HUES48 (cell line): ENCODE measurements around the gene MAST3.
"Not testable (repeated sequence)": the region's sequence is repeated elsewhere in the genome, so short reads cannot be mapped to it uniquely, and the experiment has no call there.

Experiments used
- H3K27ac ChIP-seq: one replicate; pipeline ENCODE4 v1.7.0; 2013; ENCODE audit warnings: low read depth, low read length, inconsistent platforms
- H3K27me3 ChIP-seq: 2 replicates; pipeline ENCODE4 v1.6.1; 2013; ENCODE audit warnings: mild to moderate bottlenecking, low read length; ENCODE audit not compliant: control insufficient read depth, insufficient read depth
- H3K36me3 ChIP-seq: 2 replicates; pipeline ENCODE4 v1.6.1; 2013; ENCODE audit warnings: low read length; ENCODE audit not compliant: control insufficient read depth, insufficient read depth
- H3K4me1 ChIP-seq: 2 replicates; pipeline ENCODE4 v1.6.1; 2013; ENCODE audit warnings: mild to moderate bottlenecking, low read length; ENCODE audit not compliant: control insufficient read depth, insufficient read depth
- H3K4me3 ChIP-seq: 2 replicates; pipeline ENCODE4 v1.5.1; 2013; ENCODE audit warnings: mild to moderate bottlenecking, low read depth, low read length
- H3K9ac ChIP-seq: 2 replicates; pipeline ENCODE4 v1.6.1; 2013; ENCODE audit warnings: mild to moderate bottlenecking, low read depth, low read length, moderate library complexity
- H3K9me3 ChIP-seq: 2 replicates; pipeline ENCODE4 v1.6.1; 2013; ENCODE audit warnings: low read length; ENCODE audit not compliant: control insufficient read depth, insufficient read depth

The MAST3 gene

DNA sequence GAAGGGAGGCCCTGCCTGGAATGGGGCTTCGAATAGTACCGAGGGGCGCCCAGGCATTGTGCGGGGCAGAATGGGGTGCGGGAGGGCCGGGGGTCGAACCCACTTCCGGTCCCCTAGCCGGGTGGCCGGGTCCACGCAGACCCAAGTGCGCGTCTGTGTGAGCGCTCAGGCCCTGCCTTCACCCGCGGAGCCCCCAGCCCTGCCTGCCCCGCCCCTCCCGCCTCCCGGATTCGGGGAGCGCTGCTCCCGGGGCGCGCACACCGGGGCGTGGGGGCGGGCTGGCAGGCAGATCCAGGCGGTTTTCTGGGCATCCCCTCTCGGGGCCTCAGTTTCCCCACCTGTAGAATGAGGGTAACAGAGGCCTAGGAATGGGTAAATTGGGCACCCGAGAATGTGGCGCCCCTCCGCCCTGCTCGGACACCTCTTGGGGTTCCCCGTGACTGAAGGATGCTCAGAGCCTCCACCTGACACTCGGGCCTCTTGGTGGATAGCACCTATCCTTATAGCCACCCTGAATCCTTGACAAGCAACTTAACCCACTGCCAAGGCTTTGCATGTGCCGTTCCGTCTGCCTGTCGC is 56.1 kb downstream of the MAST3 start:
- Histone ChIP-seq H3K27me3 (no peaks in the 10 kb centered on the region), H3K36me3 (peaks cover 13% of the 10 kb centered on the region), H3K9ac (peak overlapping the region; percentile 82), H3K4me3 (peak overlapping the region; percentile 85), H3K4me1 (peaks cover 10% of the 10 kb centered on the region; the same call in 1 of the 2 replicates), H3K27ac (peak overlapping the region; percentile 44), H3K9me3 (no peaks in the 10 kb centered on the region)

DNA sequence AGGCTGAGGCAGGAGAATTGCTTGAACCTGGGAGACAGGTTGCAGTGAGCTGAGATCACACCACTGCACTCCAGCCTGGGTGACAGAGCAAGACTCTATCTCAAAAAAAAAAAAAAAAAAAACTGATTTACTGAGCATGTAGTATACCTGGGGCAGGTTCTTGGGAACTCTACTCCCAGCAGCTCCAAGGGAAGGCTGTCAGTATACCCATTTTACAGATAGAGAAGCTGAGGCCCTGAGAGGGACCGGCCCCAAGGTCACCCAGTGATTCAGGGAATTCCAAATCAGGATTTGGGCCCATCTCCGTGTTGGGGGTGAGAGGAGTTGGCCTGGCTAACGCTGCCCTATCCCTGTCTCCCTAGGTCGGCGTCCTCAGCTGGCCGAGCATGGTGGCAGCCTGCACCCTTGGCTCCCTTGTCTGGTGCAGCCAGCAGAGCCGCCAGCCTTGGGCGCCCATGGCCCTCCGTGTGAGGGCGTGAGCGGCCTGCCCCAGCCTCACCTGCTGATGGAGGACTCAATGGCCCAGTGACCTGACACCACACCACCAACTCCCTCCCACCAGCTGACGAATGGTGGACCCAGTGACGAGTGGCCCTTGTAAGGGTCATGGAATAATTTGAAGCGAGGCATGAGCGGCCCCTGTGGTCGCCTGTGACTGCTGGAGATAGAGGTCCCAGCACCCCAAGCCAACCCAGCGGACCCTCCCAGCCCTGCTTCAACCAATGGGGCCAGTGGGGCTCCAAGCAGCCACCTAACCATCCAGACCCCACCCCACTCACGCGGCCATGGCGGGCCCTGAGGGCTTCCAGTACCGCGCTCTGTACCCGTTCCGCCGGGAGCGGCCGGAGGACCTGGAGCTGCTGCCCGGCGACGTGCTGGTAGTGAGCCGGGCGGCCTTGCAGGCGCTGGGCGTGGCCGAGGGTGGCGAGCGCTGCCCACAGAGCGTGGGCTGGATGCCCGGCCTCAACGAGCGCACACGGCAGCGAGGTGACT is 57.8 kb downstream of the MAST3 start:
- H3K27ac ChIP-seq = no peak overlapping the region
- no peak overlapping the region for H3K9ac ChIP-seq
- H3K27me3 ChIP-seq = no peaks in the 10 kb centered on the region
- H3K4me1 ChIP-seq = peaks cover 10% of the 10 kb centered on the region; the same call in 1 of the 2 replicates
- no peaks in the 10 kb centered on the region for H3K9me3 ChIP-seq
- no peak overlapping the region for H3K4me3 ChIP-seq
- H3K36me3 ChIP-seq = peaks cover 15% of the 10 kb centered on the region

DNA sequence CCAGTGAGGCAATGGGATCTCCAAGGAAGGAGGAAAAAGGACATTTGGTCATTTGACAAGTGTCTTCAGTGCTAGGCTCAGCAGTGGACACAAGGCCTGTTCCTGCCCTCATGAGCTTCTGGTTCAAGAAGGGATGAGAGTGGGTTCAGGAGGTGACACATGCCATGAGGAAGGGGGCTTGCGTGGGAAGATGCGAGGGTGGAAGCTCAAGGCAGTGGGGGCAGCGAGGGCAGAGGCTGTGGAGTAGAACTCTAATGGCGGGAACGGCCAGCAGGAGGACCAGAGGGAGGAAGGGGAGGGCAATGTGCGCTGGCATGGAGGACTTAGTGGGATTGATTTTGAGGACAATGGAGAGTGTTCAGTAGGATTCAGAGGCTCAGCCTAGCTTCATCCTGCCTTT is 58.7 kb downstream of the MAST3 start:
- H3K4me1 ChIP-seq = peaks cover 10% of the 10 kb centered on the region; the same call in 1 of the 2 replicates
- no peak overlapping the region for H3K4me3 ChIP-seq
- H3K36me3 ChIP-seq = peaks cover 18% of the 10 kb centered on the region
- no peak overlapping the region for H3K9ac ChIP-seq
- no peak overlapping the region for H3K27ac ChIP-seq
- H3K9me3 ChIP-seq = no peaks in the 10 kb centered on the region
- H3K27me3 ChIP-seq = no peaks in the 10 kb centered on the region

DNA sequence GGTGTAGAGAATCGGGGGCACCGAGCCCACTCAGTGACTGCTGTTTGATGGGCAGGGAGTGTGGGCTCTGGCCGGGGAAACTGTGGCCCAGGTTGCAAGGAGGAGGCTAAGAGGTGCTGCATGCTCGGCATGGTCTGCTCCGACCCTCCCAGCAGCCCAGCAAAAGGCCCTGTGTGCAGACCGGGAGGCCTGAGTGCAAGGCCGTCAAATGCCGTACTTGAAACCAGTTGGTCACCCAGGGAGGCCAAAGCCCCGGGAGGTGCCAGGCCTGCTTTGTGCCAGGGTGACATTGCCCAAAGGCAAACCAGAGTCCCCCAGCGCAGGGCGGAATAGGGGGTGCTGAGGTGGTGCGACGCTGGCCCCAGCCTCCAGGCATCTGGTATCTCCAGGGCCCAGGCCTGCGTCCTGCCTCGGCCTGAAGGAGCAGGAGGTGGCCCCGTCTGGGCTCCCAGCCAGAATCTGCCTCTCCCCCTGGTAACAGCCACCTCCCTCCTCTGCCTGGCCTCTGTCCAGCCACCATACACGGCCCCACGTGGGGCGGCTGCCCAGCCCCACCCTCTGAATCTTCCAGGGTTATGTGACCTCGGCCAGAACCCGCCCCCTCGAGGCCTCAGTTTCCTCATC is 59.4 kb downstream of the MAST3 start:
- Histone ChIP-seq H3K9ac (no peak overlapping the region), H3K4me3 (no peak overlapping the region), H3K27ac (peak overlapping the region; percentile 36), H3K9me3 (no peaks in the 10 kb centered on the region), H3K27me3 (no peaks in the 10 kb centered on the region), H3K36me3 (peaks cover 22% of the 10 kb centered on the region), H3K4me1 (peaks cover 13% of the 10 kb centered on the region)

DNA sequence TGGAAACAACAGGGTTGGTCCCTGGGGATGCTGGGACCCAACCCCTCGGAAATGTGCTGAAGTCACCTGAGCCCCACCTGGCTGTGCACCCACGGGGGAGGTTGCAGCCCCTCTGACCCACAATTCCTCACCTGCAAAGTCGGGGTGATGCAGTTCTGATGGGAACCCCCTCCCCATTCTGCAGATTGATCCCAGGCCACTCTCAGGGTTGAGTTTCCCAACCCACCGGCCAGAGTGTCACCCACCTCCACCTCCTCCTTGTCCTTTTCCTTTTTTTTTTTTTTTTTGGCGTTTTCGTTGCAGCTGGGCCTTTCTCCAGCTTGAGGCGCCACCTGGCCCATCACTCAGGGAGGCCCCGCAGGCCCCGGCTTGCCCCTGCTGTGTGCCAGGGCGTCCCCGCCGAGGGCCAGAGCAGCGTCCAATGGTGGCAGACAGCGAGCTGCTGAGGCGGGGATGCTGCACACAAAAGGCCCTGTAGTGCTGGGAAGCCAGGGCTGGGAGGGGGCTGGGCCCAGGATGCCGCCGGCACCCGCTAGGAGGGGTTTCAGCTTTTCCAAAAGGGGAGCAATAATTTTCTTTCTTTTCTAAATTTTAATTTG is 60.0 kb downstream of the MAST3 start:
- Histone ChIP-seq H3K9ac (no peak overlapping the region), H3K4me1 (peaks cover 13% of the 10 kb centered on the region), H3K27me3 (no peaks in the 10 kb centered on the region), H3K9me3 (no peaks in the 10 kb centered on the region), H3K4me3 (no peak overlapping the region), H3K36me3 (peaks cover 27% of the 10 kb centered on the region), H3K27ac (peak overlapping the region; percentile 36)

DNA sequence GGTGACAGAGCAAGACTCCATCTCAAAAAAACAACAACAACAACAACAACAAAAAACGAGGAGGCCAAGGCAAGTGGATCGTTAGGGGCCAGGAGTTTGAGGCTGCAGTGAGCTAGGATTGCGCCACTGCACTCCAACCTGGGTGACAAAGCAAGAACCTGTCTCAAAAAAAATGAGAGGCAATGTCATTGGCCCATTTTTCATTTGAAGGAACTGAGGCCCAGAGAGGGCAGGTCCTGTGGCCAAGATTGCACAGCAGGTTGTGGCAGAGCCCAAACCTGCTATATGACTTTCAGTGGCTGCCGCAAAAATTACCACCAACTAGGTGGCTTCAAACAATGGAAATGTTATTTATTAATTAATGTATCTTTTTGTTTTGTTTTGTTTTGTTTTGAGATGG is 60.9 kb downstream of the MAST3 start:
- no peaks in the 10 kb centered on the region for H3K27me3 ChIP-seq
- no peaks in the 10 kb centered on the region for H3K9me3 ChIP-seq
- H3K27ac ChIP-seq = no peak overlapping the region
- H3K36me3 ChIP-seq = peaks cover 36% of the 10 kb centered on the region
- peaks cover 13% of the 10 kb centered on the region for H3K4me1 ChIP-seq
- H3K4me3 ChIP-seq = no peak overlapping the region
- no peak overlapping the region for H3K9ac ChIP-seq

DNA sequence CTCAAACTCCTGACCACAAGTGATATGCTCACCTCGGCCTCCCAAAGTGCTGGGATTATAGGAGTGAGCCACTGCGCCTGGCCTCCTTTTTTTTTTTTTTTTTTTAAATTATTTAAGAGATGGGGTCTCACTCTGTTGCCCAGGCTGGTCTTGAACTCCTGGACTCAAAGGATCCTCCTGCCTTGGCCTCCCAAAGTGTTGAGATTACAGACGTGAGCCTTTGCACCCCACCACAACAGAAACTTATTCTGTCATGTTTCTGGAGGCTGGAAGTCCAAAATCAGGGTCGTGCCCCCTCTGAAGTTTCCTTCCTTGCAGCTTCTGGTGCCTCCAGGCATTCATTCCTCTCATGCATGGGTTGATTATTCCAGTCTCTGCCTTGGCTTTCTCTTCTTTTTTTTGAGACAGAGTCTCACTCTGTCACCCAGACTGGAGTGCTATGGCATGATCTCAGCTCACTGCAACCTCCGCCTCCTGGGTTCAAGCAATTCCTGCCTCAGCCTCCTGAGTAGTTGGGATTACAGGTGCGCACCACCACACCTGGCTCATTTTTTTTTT is 61.6 kb downstream of the MAST3 start:
- not testable (repeated sequence) for H3K9ac ChIP-seq, H3K27ac ChIP-seq, H3K4me3 ChIP-seq, H3K9me3 ChIP-seq, H3K27me3 ChIP-seq
- Histone ChIP-seq H3K4me1 (peaks cover 13% of the 10 kb centered on the region), H3K36me3 (peaks cover 40% of the 10 kb centered on the region)

DNA sequence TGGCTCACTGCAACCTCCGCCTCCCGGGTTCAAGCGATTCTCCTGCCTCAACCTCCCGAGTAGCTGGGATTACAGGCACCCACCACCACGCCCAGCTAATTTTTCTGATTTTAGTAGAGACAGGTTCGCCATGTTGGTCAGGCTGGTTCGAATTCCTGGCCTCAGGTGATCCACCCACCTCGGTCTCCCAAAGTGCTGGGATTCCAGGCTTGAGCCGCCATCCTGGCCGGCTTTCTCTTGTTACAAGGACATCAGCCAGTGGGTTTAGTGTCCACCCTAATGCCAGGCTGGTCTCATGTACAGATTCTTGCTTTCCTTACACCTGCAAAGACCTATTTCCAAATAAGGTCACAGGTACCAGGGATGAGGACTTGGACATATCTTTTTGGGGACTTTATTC is 62.2 kb downstream of the MAST3 start:
- no peak overlapping the region for H3K27ac ChIP-seq

DNA sequence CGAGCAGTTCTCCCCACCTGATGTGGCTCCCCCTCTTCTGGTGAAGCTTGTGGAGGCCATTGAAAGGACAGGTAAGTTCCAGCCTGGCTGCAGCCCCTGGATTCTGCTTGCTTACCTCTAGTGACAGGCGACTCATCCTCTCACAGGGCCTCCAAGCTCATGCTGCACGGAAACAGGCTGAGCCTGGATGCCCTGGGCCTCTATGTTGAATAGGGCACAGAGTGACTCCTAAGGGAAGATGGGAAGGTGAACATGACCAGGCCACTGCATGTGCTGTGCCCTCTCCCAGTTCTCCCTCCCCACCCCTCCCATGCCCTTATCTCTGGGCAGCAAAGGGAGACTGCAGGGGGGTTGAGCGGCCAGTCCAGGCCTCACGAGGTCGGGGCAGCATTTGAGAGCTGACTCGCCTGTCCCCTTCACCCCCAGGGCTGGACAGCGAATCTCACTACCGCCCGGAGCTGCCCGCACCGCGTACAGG is 63.0 kb downstream of the MAST3 start:
- peaks cover 9% of the 10 kb centered on the region for H3K4me1 ChIP-seq
- no peaks in the 10 kb centered on the region for H3K27me3 ChIP-seq
- H3K27ac ChIP-seq = no peak overlapping the region
- no peaks in the 10 kb centered on the region for H3K9me3 ChIP-seq
- peaks cover 42% of the 10 kb centered on the region for H3K36me3 ChIP-seq
- H3K9ac ChIP-seq = no peak overlapping the region
- H3K4me3 ChIP-seq = no peak overlapping the region

More for the DNA sequence above, 62.2 kb downstream of the MAST3 start:
- H3K36me3 ChIP-seq = peaks cover 41% of the 10 kb centered on the region
- H3K9ac ChIP-seq = no peak overlapping the region
- H3K4me3 ChIP-seq = no peak overlapping the region
- no peaks in the 10 kb centered on the region for H3K9me3 ChIP-seq
- peaks cover 9% of the 10 kb centered on the region for H3K4me1 ChIP-seq
- no peaks in the 10 kb centered on the region for H3K27me3 ChIP-seq

DNA sequence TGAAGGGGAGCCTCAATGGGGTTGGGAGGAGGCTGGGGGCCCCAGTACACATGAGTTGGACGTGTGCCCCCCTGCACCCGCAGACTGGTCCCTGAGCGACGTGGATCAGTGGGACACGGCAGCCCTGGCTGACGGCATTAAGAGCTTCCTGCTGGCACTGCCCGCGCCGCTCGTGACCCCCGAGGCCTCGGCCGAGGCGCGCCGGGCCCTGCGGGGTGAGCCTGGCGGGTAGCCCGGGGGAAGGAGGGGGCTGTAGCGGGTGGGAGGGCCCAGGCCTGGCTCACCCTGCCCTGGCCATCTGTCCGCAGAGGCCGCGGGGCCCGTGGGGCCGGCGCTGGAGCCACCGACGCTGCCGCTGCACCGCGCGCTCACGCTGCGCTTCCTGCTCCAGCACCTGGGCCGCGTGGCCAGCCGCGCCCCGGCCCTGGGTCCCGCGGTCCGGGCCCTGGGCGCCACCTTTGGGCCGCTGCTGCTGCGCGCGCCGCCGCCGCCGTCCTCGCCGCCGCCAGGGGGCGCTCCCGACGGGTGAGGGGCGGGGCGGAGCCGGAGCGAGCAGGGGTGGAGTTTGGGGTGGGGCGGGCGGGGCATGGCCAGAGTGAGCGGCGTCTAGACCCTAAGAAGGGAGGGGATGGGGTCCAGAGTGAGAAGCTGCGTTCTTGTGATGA is 63.5 kb downstream of the MAST3 start:
- H3K27me3 ChIP-seq = no peaks in the 10 kb centered on the region
- peak overlapping the region; percentile 35; the same call in 1 of the 2 replicates for H3K4me3 ChIP-seq
- H3K4me1 ChIP-seq = peaks cover 9% of the 10 kb centered on the region
- H3K27ac ChIP-seq = no peak overlapping the region
- no peak overlapping the region for H3K9ac ChIP-seq
- H3K36me3 ChIP-seq = peaks cover 42% of the 10 kb centered on the region
- no peaks in the 10 kb centered on the region for H3K9me3 ChIP-seq
